ENCODE data around the gene METTL8. TPM values are rescaled to one million over a fixed set of nuclear protein-coding genes. Genes with fewer than 3 reads are reported as not detected.

Gene METTL8
- total and polyA plus RNA-seq, 2 of the 13 experiments (the other 11 are each of a cell fraction or from before 2014, with no cell fraction given), result 18.6 to 68.2 TPM

DNA sequence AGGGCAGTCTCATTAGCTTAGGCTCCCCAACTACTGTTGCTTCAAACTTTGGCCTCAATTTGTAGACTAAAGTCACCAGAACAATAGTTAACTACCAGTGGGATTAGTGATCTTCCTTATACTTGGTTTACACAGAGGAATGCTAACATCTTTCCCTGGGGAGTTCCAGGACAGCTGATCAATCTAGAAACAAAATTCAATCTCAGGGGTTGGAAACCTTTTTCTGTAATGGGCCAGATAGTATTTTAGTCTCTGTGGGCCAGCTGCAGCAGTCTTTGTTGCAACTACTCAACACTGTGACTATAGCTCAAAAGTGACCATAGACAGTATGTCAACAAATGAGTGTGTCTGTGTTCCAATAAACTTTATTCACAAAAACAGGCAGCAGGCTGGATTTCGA, 85.7 kb downstream of the METTL8 start:
- no peaks in the 10 kb centered on the region; the same call in 1 of the 2 replicates for H4K20me1 ChIP-seq (ENCODE audit: insufficient read depth, low read length)
- no peaks in the 10 kb centered on the region for H3K27me3 ChIP-seq (ENCODE audit: control insufficient read depth in 1 of 2, insufficient read depth in 2 of 2, low read length in 2 of 2)
- FAIRE-seq (no peak), ATAC-seq (no peak), DNase-seq (ENCODE audit: low spot score) (no peak)
- in situ Hi-C loops (cut with HindIII; ENCODE audit: extremely low pct_ligation_motif_present, low pct_unique_long_range_greater_than_20kb), result no loop called here
- intact Hi-C loops (cut with micrococcal nuclease; ENCODE audit: unreplicated experiment), result no loop called here
- H3K4me1 ChIP-seq (ENCODE audit: insufficient read depth, low read length), result no peaks in the 10 kb centered on the region
- no peak overlapping the region for H3K9ac ChIP-seq (ENCODE audit: insufficient read depth, low read depth, low read length)
- ChIA-PET POLR2A (no interaction called here), CTCF (ENCODE audit: low intra/inter-chr PET ratio, low total read pairs) (no interaction called here)
- TF ChIP-seq ZNF766 (CRISPR knock-in tag; IDR thresholded peaks at IDR 0.05; ENCODE audit: borderline replicate concordance) (no peak), SIX4 (CRISPR knock-in tag; IDR thresholded peaks at IDR 0.05) (no peak)
- TF ChIP-seq, protein P1, sequence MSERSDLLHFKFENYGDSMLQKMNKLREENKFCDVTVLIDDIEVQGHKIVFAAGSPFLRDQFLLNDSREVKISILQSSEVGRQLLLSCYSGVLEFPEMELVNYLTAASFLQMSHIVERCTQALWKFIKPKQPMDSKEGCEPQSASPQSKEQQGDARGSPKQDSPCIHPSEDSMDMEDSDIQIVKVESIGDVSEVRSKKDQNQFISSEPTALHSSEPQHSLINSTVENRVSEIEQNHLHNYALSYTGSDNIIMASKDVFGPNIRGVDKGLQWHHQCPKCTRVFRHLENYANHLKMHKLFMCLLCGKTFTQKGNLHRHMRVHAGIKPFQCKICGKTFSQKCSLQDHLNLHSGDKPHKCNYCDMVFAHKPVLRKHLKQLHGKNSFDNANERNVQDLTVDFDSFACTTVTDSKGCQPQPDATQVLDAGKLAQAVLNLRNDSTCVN (CRISPR knock-in tag; IDR thresholded peaks at IDR 0.05; ENCODE audit: borderline replicate concordance), result no peak
- H3K79me2 ChIP-seq (ENCODE audit: insufficient read depth, low read length), result no peaks in the 10 kb centered on the region
- no peak overlapping the region for H2AFZ ChIP-seq (ENCODE audit: low read length)
- H3K4me2 ChIP-seq (ENCODE audit: low read depth, low read length), result no peak overlapping the region
- no peaks in the 10 kb centered on the region for H3K9me3 ChIP-seq (ENCODE audit: low read length)
- WGBS (ENCODE audit: low lambda C conversion rate), result 96% methylated on average over 1 of the region's 1 CpG
- H3K27ac ChIP-seq (ENCODE audit: extremely low read length, insufficient read depth, low read length), result no peak overlapping the region
- BruUV-seq (replicated peaks), result no TSS peak
- H3K4me3 ChIP-seq (replicated peaks in 1 of 3; ENCODE audit: insufficient read depth in 1 of 3, low read depth in 2 of 3, low read length in 3 of 3), result no peak overlapping the region
- no peaks in the 10 kb centered on the region; a peak in 3 of 5 replicates for H3K36me3 ChIP-seq (replicated peaks in 1 of 2; ENCODE audit: control insufficient read depth in 1 of 2, insufficient read depth in 2 of 2, low read length in 2 of 2)

DNA sequence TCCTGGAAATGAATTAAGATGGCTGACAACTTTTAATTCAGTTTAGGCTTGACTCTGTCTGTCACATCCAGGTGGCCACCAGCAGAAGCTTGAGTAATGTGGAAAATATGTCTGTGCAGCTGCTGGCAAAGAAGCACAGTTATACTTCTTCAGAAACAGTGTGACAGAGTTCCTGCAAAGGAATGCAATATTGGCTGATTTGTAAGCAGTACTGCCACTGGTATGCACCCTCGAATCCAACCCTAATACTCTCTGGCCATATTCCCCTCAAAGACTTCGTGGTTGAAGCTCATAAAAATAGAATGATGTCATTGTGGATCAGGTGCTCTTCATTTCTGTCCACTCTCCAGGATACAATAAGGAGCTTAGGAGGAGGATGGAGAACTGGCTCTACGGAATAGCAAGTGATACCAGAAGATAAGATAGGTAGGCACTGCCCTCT, 86.2 kb downstream of the METTL8 start:
- no peak overlapping the region for H3K4me3 ChIP-seq (replicated peaks in 1 of 3; ENCODE audit: insufficient read depth in 1 of 3, low read depth in 2 of 3, low read length in 3 of 3)
- H3K4me2 ChIP-seq (ENCODE audit: low read depth, low read length), result no peak overlapping the region
- no peaks in the 10 kb centered on the region; the same call in 1 of the 2 replicates for H4K20me1 ChIP-seq (ENCODE audit: insufficient read depth, low read length)
- H3K27me3 ChIP-seq (ENCODE audit: control insufficient read depth in 1 of 2, insufficient read depth in 2 of 2, low read length in 2 of 2), result no peaks in the 10 kb centered on the region
- CTCF ChIA-PET (ENCODE audit: low intra/inter-chr PET ratio, low total read pairs), result no interaction called here
- no peak overlapping the region for H3K9ac ChIP-seq (ENCODE audit: insufficient read depth, low read depth, low read length)
- H3K27ac ChIP-seq (ENCODE audit: extremely low read length, insufficient read depth, low read length), result no peak overlapping the region
- no peaks in the 10 kb centered on the region for H3K9me3 ChIP-seq (ENCODE audit: low read length)
- TF ChIP-seq CCDC6 (CRISPR knock-in tag; IDR thresholded peaks at IDR 0.05) (no peak), ZSCAN29 (CRISPR knock-in tag; conservative IDR thresholded peaks at IDR 0.05) (no peak), POLR2AphosphoS5 (IDR thresholded peaks at IDR 0.05; ENCODE audit: low read depth, low read length) (no peak), NFKBIZ (CRISPR knock-in tag; IDR thresholded peaks at IDR 0.05) (no peak), ATF7 (IDR thresholded peaks at IDR 0.05) (peak; percentile 75), ATF7 (CRISPR knock-in tag; IDR thresholded peaks at IDR 0.05) (no peak), SIN3A (IDR thresholded peaks at IDR 0.05; ENCODE audit: borderline replicate concordance, low read depth, low read length) (no peak), CREM (IDR thresholded peaks at IDR 0.05) (no peak), CREM (CRISPR knock-in tag; IDR thresholded peaks at IDR 0.05) (no peak)
- intact Hi-C loops (cut with micrococcal nuclease; ENCODE audit: unreplicated experiment) (no loop called here), in situ Hi-C loops (cut with HindIII; ENCODE audit: extremely low pct_ligation_motif_present, low pct_unique_long_range_greater_than_20kb) (no loop called here)
- no peaks in the 10 kb centered on the region; a peak in 3 of 5 replicates for H3K36me3 ChIP-seq (replicated peaks in 1 of 2; ENCODE audit: control insufficient read depth in 1 of 2, insufficient read depth in 2 of 2, low read length in 2 of 2)
- H3K79me2 ChIP-seq (ENCODE audit: insufficient read depth, low read length), result no peaks in the 10 kb centered on the region
- DNase-seq (ENCODE audit: low spot score) (no peak), FAIRE-seq (no peak), ATAC-seq (no peak)
- no peak overlapping the region for H2AFZ ChIP-seq (ENCODE audit: low read length)
- H3K4me1 ChIP-seq (ENCODE audit: insufficient read depth, low read length), result no peaks in the 10 kb centered on the region
- 89% methylated on average over 3 of the region's 3 CpGs for WGBS (ENCODE audit: low lambda C conversion rate)
- POLR2A ChIA-PET, result no interaction called here
- no TSS peak for BruUV-seq (replicated peaks)

All from HepG2 (cell line).